Vagina (tissue), 2 donors: Measurements from ENCODE around the gene DDX28.

ENCODE experiments used
- CTCF ChIP-seq, 3 experiments: fragments of 450-650 bp in 2 of 3; fragments of 200-600 bp in 1 of 3; sonication (generic) in 1 of 3; IDR thresholded peaks; one replicate each; pipeline ENCODE4 v1.5.1; 2017 to 2019; ENCODE audit warnings: antibody characterized with exemption in 3 of 3, mild to moderate bottlenecking in 2 of 3, moderate library complexity in 2 of 3
- POLR2A ChIP-seq, 2 donors: fragments of 450-650 bp; IDR thresholded peaks; one replicate each; pipeline ENCODE4 v1.6.1; 2017; ENCODE audit warnings: antibody characterized with exemption in 2 of 2, mild to moderate bottlenecking in 2 of 2, moderate library complexity in 2 of 2
- POLR2AphosphoS5 ChIP-seq, 2 donors: sonication (generic); formaldehyde crosslinking; IDR thresholded peaks; one replicate each; pipeline ENCODE4 v1.9.0; 2017; ENCODE audit warnings: antibody characterized with exemption in 2 of 2, mild to moderate bottlenecking in 2 of 2, low read depth in 1 of 2; ENCODE audit not compliant: insufficient read depth in 1 of 2

- TF ChIP-seq CTCF (IDR thresholded peaks at IDR 0.05) (no peak), POLR2A (IDR thresholded peaks at IDR 0.05) (no peak), POLR2AphosphoS5 (IDR thresholded peaks at IDR 0.05; ENCODE audit: insufficient read depth in 1 of 2, low read depth in 1 of 2) (no peak)
These were observed 27.6 kb downstream of the DDX28 start for GRCh38 chr16:67995423-67995822.
